OCI-LY1 (cell line): ENCODE data around the gene PDZD2.
"Not testable (repeated sequence)": the region's sequence is repeated elsewhere in the genome, so short reads cannot be mapped to it uniquely, and the experiment has no call there.

Source experiments
- H2AFZ ChIP-seq: fragments of 200-600 bp; sonication (generic), shearing (Covaris generic); 2 replicates; pipeline ENCODE4 v1.6.0; 2014; ENCODE audit warnings: antibody characterized with exemption, mild to moderate bottlenecking, low read length
- H3F3A ChIP-seq: fragments of 200-600 bp; sonication (generic), shearing (Covaris generic); 2 replicates; pipeline ENCODE4 v1.6.0; 2014; ENCODE audit warnings: mild to moderate bottlenecking, antibody characterized with exemption, low read length, moderate library complexity; ENCODE audit not compliant: insufficient read depth
- H3K27ac ChIP-seq: fragments of 200-600 bp; sonication (generic); 2 replicates; pipeline ENCODE4 v1.5.1; 2014; ENCODE audit warnings: low read length, mixed run types, mild to moderate bottlenecking, low read depth; ENCODE audit not compliant: poor library complexity, severe bottlenecking
- H3K27me3 ChIP-seq: fragments of 200-600 bp; sonication (generic); 2 replicates; pipeline ENCODE4 v1.6.0; 2014; ENCODE audit warnings: antibody characterized with exemption, mild to moderate bottlenecking, low read length, moderate library complexity; ENCODE audit not compliant: insufficient read depth
- H3K36me3 ChIP-seq: fragments of 200-600 bp; sonication (generic); 2 replicates; pipeline ENCODE4 v1.6.1; 2014; ENCODE audit warnings: mild to moderate bottlenecking, antibody characterized with exemption, low read length, moderate library complexity, mixed read lengths; ENCODE audit not compliant: insufficient read depth
- H3K4me1 ChIP-seq: fragments of 200-600 bp; sonication (generic); 2 replicates; pipeline ENCODE4 v1.5.1; 2014; ENCODE audit warnings: mild to moderate bottlenecking, low read length, moderate library complexity; ENCODE audit not compliant: insufficient read depth, severe bottlenecking
- H3K4me2 ChIP-seq: fragments of 200-600 bp; sonication (generic), shearing (Covaris generic); 2 replicates; pipeline ENCODE4 v1.6.1; 2014; ENCODE audit warnings: low read length
- H3K4me3 ChIP-seq: fragments of 200-600 bp; sonication (generic); 2 replicates; pipeline ENCODE4 v1.5.1; 2014; ENCODE audit warnings: low read length, low read depth, mild to moderate bottlenecking, mixed read lengths; ENCODE audit not compliant: poor library complexity, severe bottlenecking
- H3K79me2 ChIP-seq: fragments of 200-600 bp; shearing (Covaris generic); 2 replicates; pipeline ENCODE4 v1.6.1; 2016; ENCODE audit warnings: mixed run types, low read length, mixed read lengths; ENCODE audit not compliant: insufficient read depth
- H3K9ac ChIP-seq: fragments of 200-600 bp; sonication (generic), shearing (Covaris generic); 2 replicates; pipeline ENCODE4 v1.6.1; 2014; ENCODE audit warnings: mild to moderate bottlenecking, low read length, mixed read lengths
- H3K9me2 ChIP-seq: fragments of 200-600 bp; sonication (generic), shearing (Covaris generic); 2 replicates; pipeline ENCODE4 v1.6.1; 2014; ENCODE audit warnings: low read depth, mild to moderate bottlenecking, low read length, mixed read lengths
- H3K9me3 ChIP-seq: fragments of 200-600 bp; shearing (Covaris generic); 2 replicates; pipeline ENCODE4 v1.6.1; 2014; ENCODE audit warnings: low read length, mixed read lengths
- H4K20me1 ChIP-seq: fragments of 200-600 bp; sonication (generic), shearing (Covaris generic); 2 replicates; pipeline ENCODE4 v1.6.0; 2016; ENCODE audit warnings: mild to moderate bottlenecking, low read length; ENCODE audit not compliant: insufficient read depth
- CTCF ChIP-seq: fragments of 200-600 bp; sonication (generic), shearing (Covaris generic); IDR thresholded peaks from 2 replicates; pipeline ENCODE4 v1.5.1; 2017; ENCODE audit warnings: mild to moderate bottlenecking, antibody characterized with exemption, low read length, moderate library complexity, mixed read lengths
- EZH2 ChIP-seq: fragments of 200-600 bp; sonication (generic), shearing (Covaris generic); IDR thresholded peaks from 2 replicates; pipeline ENCODE4 v1.8.0; 2017; ENCODE audit warnings: borderline replicate concordance, mixed run types, mild to moderate bottlenecking, antibody characterized with exemption, low read length, moderate library complexity, mixed read lengths

PDZD2 gene

GRCh38 chr5:31763424-31763823, 124.5 kb downstream of the PDZD2 start:
- H4K20me1 ChIP-seq: no peaks in the 10 kb centered on the region

GRCh38 chr5:31764687-31765086, 125.8 kb downstream of the PDZD2 start:
- H3K36me3 ChIP-seq, H4K20me1 ChIP-seq, H3K9me2 ChIP-seq, H3K9me3 ChIP-seq, H3K4me2 ChIP-seq, H3K4me1 ChIP-seq, H3K4me3 ChIP-seq, H3K27ac ChIP-seq, H2AFZ ChIP-seq, H3F3A ChIP-seq, H3K79me2 ChIP-seq, H3K27me3 ChIP-seq, H3K9ac ChIP-seq: not testable (repeated sequence)

More at GRCh38 chr5:31763424-31763823, 124.5 kb downstream of the PDZD2 start:
- Histone ChIP-seq H3K4me2 (no peak overlapping the region), H3K9ac (no peak overlapping the region), H3K9me2 (no peaks in the 10 kb centered on the region), H2AFZ (no peak overlapping the region), H3K4me3 (no peak overlapping the region), H3K9me3 (no peaks in the 10 kb centered on the region), H3K36me3 (no peaks in the 10 kb centered on the region), H3K4me1 (no peaks in the 10 kb centered on the region), H3K27ac (no peak overlapping the region), H3K27me3 (peaks cover 7% of the 10 kb centered on the region; the same call in 1 of the 2 replicates), H3K79me2 (no peaks in the 10 kb centered on the region), H3F3A (no peaks in the 10 kb centered on the region)
- no peak for TF ChIP-seq CTCF
- no peak for TF ChIP-seq EZH2

- Histone ChIP-seq H3K27me3 (peaks cover 7% of the 10 kb centered on the region; the same call in 1 of the 2 replicates), H3K4me3 (no peak overlapping the region), H3K4me1 (no peaks in the 10 kb centered on the region), H3F3A (no peaks in the 10 kb centered on the region), H3K9me2 (no peaks in the 10 kb centered on the region), H2AFZ (no peak overlapping the region), H3K79me2 (no peaks in the 10 kb centered on the region), H3K9ac (no peak overlapping the region), H4K20me1 (no peaks in the 10 kb centered on the region), H3K36me3 (no peaks in the 10 kb centered on the region), H3K9me3 (no peaks in the 10 kb centered on the region), H3K27ac (no peak overlapping the region), H3K4me2 (no peak overlapping the region)
- TF ChIP-seq EZH2: no peak
- TF ChIP-seq CTCF: no peak
Observed at GRCh38 chr5:31767335-31768031, 128.6 kb downstream of the PDZD2 start.

- TF ChIP-seq EZH2: no peak
- TF ChIP-seq CTCF: no peak
- H2AFZ ChIP-seq: no peak overlapping the region
- H3K79me2 ChIP-seq: no peaks in the 10 kb centered on the region
- no peaks in the 10 kb centered on the region for H3K36me3 ChIP-seq
- no peaks in the 10 kb centered on the region for H3K9me2 ChIP-seq
- H3K27ac ChIP-seq: no peak overlapping the region
- no peaks in the 10 kb centered on the region for H3K4me1 ChIP-seq
- no peak overlapping the region for H3K9ac ChIP-seq
- no peaks in the 10 kb centered on the region for H4K20me1 ChIP-seq
- no peak overlapping the region for H3K4me3 ChIP-seq
- peaks cover 7% of the 10 kb centered on the region; the same call in 1 of the 2 replicates for H3K27me3 ChIP-seq
- H3K4me2 ChIP-seq: no peak overlapping the region
- H3K9me3 ChIP-seq: no peaks in the 10 kb centered on the region
- H3F3A ChIP-seq: no peaks in the 10 kb centered on the region
Observed at GRCh38 chr5:31768046-31768445, 129.1 kb downstream of the PDZD2 start.
